Neuronal stem cell (in vitro differentiated cells): ENCODE results near the gene KLHDC9.

Experiments
- DNase-seq: peaks from one replicate; pipeline ENCODE4 v3.0.0-alpha.2; 2013; ENCODE audit warnings: low spot score
- H2AFZ ChIP-seq: one replicate; pipeline ENCODE4 v1.6.1; 2013; ENCODE audit warnings: mild to moderate bottlenecking, low read length, inconsistent platforms
- H2AK5ac ChIP-seq: 2 replicates; pipeline ENCODE4 v1.6.1; 2013; ENCODE audit warnings: low read depth, mild to moderate bottlenecking, inconsistent platforms, low read length, moderate library complexity, mixed read lengths
- H2BK120ac ChIP-seq: 2 replicates; pipeline ENCODE4 v1.6.1; 2013; ENCODE audit warnings: low read depth, mild to moderate bottlenecking, inconsistent platforms, low read length, moderate library complexity, mixed read lengths
- H2BK12ac ChIP-seq: one replicate; pipeline ENCODE4 v1.6.1; 2013; ENCODE audit warnings: low read length, inconsistent platforms
- H2BK15ac ChIP-seq: 2 replicates; pipeline ENCODE4 v1.6.1; 2013; ENCODE audit warnings: mild to moderate bottlenecking, low read length, inconsistent platforms, mixed read lengths
- H2BK5ac ChIP-seq: one replicate; pipeline ENCODE4 v1.6.1; 2013; ENCODE audit warnings: inconsistent platforms, mild to moderate bottlenecking, low read length, moderate library complexity
- H3K14ac ChIP-seq: one replicate; pipeline ENCODE4 v1.6.1; 2013; ENCODE audit warnings: low read length, inconsistent platforms
- H3K18ac ChIP-seq: 2 replicates; pipeline ENCODE4 v1.6.1; 2013; ENCODE audit warnings: low read length, inconsistent platforms
- H3K23ac ChIP-seq: 2 replicates; pipeline ENCODE4 v1.6.1; 2013; ENCODE audit warnings: low read depth, mild to moderate bottlenecking, mixed read lengths, low read length, inconsistent platforms; ENCODE audit not compliant: poor library complexity
- H3K27ac ChIP-seq: replicated peaks from 3 replicates; pipeline ENCODE4 v1.5.1; 2013; ENCODE audit warnings: low read length, inconsistent platforms
- H3K27me3 ChIP-seq, 3 experiments: 2 replicates each; pipeline ENCODE4 v1.6.1; 2013; ENCODE audit warnings: low read length in 3 of 3, mild to moderate bottlenecking in 2 of 3, inconsistent platforms in 1 of 3, low read depth in 1 of 3, mixed read lengths in 1 of 3, moderate library complexity in 1 of 3; ENCODE audit not compliant: control insufficient read depth in 3 of 3, insufficient read depth in 3 of 3
- H3K36me3 ChIP-seq, 2 donors: replicated peaks in 1 of 2; 2 replicates each; pipeline ENCODE4 v1.6.1; 2013; ENCODE audit warnings: low read length in 2 of 2; ENCODE audit not compliant: control insufficient read depth in 2 of 2, insufficient read depth in 2 of 2
- H3K4ac ChIP-seq: 2 replicates; pipeline ENCODE4 v1.6.1; 2013; ENCODE audit warnings: inconsistent platforms, mild to moderate bottlenecking, low read length, moderate library complexity
- H3K4me1 ChIP-seq, 2 donors: 1 replicate in 1 of 2; 2 replicates in 1 of 2; pipeline ENCODE4 v1.6.1; 2013; ENCODE audit warnings: low read length in 2 of 2, low read depth in 1 of 2; ENCODE audit not compliant: control insufficient read depth in 2 of 2, insufficient read depth in 1 of 2
- H3K4me2 ChIP-seq: one replicate; pipeline ENCODE4 v1.6.1; 2013; ENCODE audit warnings: mild to moderate bottlenecking, low read length, inconsistent platforms; ENCODE audit not compliant: insufficient read depth, poor library complexity, severe bottlenecking
- H3K4me3 ChIP-seq, 2 donors: 2 replicates each; pipeline ENCODE4 v1.5.1; 2013; ENCODE audit warnings: low read length in 2 of 2, mild to moderate bottlenecking in 2 of 2, inconsistent platforms in 1 of 2, moderate library complexity in 1 of 2
- H3K79me1 ChIP-seq: one replicate; pipeline ENCODE4 v1.6.1; 2013; ENCODE audit warnings: low read depth, mild to moderate bottlenecking, inconsistent platforms, low read length, moderate library complexity
- H3K9ac ChIP-seq: one replicate; pipeline ENCODE4 v1.6.1; 2013; ENCODE audit warnings: mild to moderate bottlenecking, low read depth, low read length, inconsistent platforms; ENCODE audit not compliant: poor library complexity
- H3K9me3 ChIP-seq, 2 donors: replicated peaks in 1 of 2; 2 replicates each; pipeline versions ENCODE3 to v1.6.1; 2013; ENCODE audit warnings: low read length in 2 of 2, mild to moderate bottlenecking in 2 of 2, inconsistent platforms in 1 of 2, low read depth in 1 of 2, mixed read lengths in 1 of 2, moderate library complexity in 1 of 2; ENCODE audit not compliant: control insufficient read depth in 2 of 2, insufficient read depth in 1 of 2
- H4K8ac ChIP-seq: one replicate; pipeline ENCODE4 v1.6.1; 2013; ENCODE audit warnings: low read depth, mild to moderate bottlenecking, inconsistent platforms, low read length, moderate library complexity
- H4K91ac ChIP-seq: one replicate; pipeline ENCODE4 v1.6.1; 2013; ENCODE audit warnings: low read length, low read depth, mild to moderate bottlenecking, inconsistent platforms; ENCODE audit not compliant: poor library complexity
- WGBS, 2 donors: extraction: QIAGEN DNeasy Blood & Tissue Kit; methylation state at CpG; one replicate each; pipeline ENCODE4 v1.1.7; 2013; ENCODE audit warnings: missing lambda C conversion rate in 2 of 2, mixed read lengths in 1 of 2; ENCODE audit not compliant: insufficient read length in 2 of 2, insufficient replicate concordance in 1 of 2; ENCODE audit errors: extremely low coverage in 2 of 2; 5-methylcytosine and 5-hydroxymethylcytosine counted together

Gene KLHDC9

GRCh38 chr1:161100556-161100955, 2.4 kb downstream of the KLHDC9 start:
- no peak overlapping the region for H2BK12ac ChIP-seq
- H3K4me1 ChIP-seq: peaks cover 2 to 8% of the 10 kb centered on the region in 2 donors
- H3K9ac ChIP-seq: no peak overlapping the region
- H3K14ac ChIP-seq: no peak overlapping the region
- no peak overlapping the region for H2BK5ac ChIP-seq
- peaks cover 18 to 39% of the 10 kb centered on the region in 2 donors for H3K36me3 ChIP-seq
- H3K18ac ChIP-seq: no peak overlapping the region
- H2BK15ac ChIP-seq: no peak overlapping the region
- no peaks in the 10 kb centered on the region for H3K9me3 ChIP-seq
- no CpG with 5 or more reads among the region's 2 CpGs for WGBS, 2 donors
- peaks cover 0 to 6% (median 0%) of the 10 kb centered on the region in 3 experiments for H3K27me3 ChIP-seq
- no peak overlapping the region for H4K8ac ChIP-seq
- H2BK120ac ChIP-seq: no peak overlapping the region
- peaks cover 3% of the 10 kb centered on the region for H3K79me1 ChIP-seq
- H4K91ac ChIP-seq: no peak overlapping the region
- H2AFZ ChIP-seq: no peak overlapping the region
- H2AK5ac ChIP-seq: no peak overlapping the region
- H3K27ac ChIP-seq: no peak overlapping the region
- no peak overlapping the region for H3K4me2 ChIP-seq
- no peak overlapping the region for H3K4me3 ChIP-seq
- no peak overlapping the region for H3K4ac ChIP-seq
- H3K23ac ChIP-seq: no peak overlapping the region
- no peak for DNase-seq

GRCh38 chr1:161106431-161106830, 8.3 kb downstream of the KLHDC9 start:
- H3K27ac ChIP-seq: no peak overlapping the region
- H2BK5ac ChIP-seq: no peak overlapping the region
- H4K8ac ChIP-seq: no peak overlapping the region
- no peaks in the 10 kb centered on the region for H3K27me3 ChIP-seq
- no peak overlapping the region for H2BK120ac ChIP-seq
- H4K91ac ChIP-seq: no peak overlapping the region
- H2BK12ac ChIP-seq: no peak overlapping the region
- no peak overlapping the region for H2AK5ac ChIP-seq
- H3K36me3 ChIP-seq: peaks cover 10 to 32% of the 10 kb centered on the region in 2 donors
- H3K9me3 ChIP-seq: no peaks in the 10 kb centered on the region
- H3K4me1 ChIP-seq: no peaks in the 10 kb centered on the region
- peaks cover 8% of the 10 kb centered on the region for H3K79me1 ChIP-seq
- H3K4me3 ChIP-seq: no peak overlapping the region
- no peak overlapping the region for H3K23ac ChIP-seq
- no peak overlapping the region for H3K18ac ChIP-seq
- no peak overlapping the region for H3K4ac ChIP-seq
- no peak overlapping the region for H3K14ac ChIP-seq
- no peak overlapping the region for H2BK15ac ChIP-seq
- no peak overlapping the region for H2AFZ ChIP-seq
- no peak overlapping the region for H3K4me2 ChIP-seq
- H3K9ac ChIP-seq: no peak overlapping the region
- DNase-seq: no peak
- WGBS, 2 donors: no CpG with 5 or more reads among the region's 1 CpG

- Histone ChIP-seq H3K9me3 (no peaks in the 10 kb centered on the region), H3K14ac (no peak overlapping the region), H3K4me3 (no peak overlapping the region), H4K91ac (no peak overlapping the region), H2BK5ac (no peak overlapping the region), H4K8ac (no peak overlapping the region), H2BK120ac (no peak overlapping the region), H3K36me3 (peaks cover 3 to 40% of the 10 kb centered on the region in 2 donors), H3K4me1 (no peaks in the 10 kb centered on the region), H3K9ac (no peak overlapping the region), H3K4me2 (no peak overlapping the region), H3K23ac (no peak overlapping the region), H3K79me1 (peaks cover 5% of the 10 kb centered on the region), H2AFZ (no peak overlapping the region), H3K27me3 (no peaks in the 10 kb centered on the region), H2BK15ac (no peak overlapping the region), H3K27ac (no peak overlapping the region), H3K18ac (no peak overlapping the region), H2AK5ac (no peak overlapping the region), H2BK12ac (no peak overlapping the region), H3K4ac (no peak overlapping the region)
- no peak for DNase-seq
- no CpG with 5 or more reads among the region's 3 CpGs for WGBS, 2 donors
Observed at GRCh38 chr1:161111117-161111516, 13.0 kb downstream of the KLHDC9 start.

- H3K9me3 ChIP-seq: no peaks in the 10 kb centered on the region
- no peaks in the 10 kb centered on the region for H3K27me3 ChIP-seq
- no peak for DNase-seq
- no CpG with 5 or more reads among the region's 2 CpGs for WGBS, 2 donors
- no peak overlapping the region for H3K27ac ChIP-seq
- no peak overlapping the region for H2AFZ ChIP-seq
- H3K4ac ChIP-seq: no peak overlapping the region
- H3K23ac ChIP-seq: no peak overlapping the region
- no peak overlapping the region for H3K18ac ChIP-seq
- no peak overlapping the region for H2BK5ac ChIP-seq
- H2AK5ac ChIP-seq: no peak overlapping the region
- H3K36me3 ChIP-seq: peaks cover 3 to 43% of the 10 kb centered on the region in 2 donors
- no peaks in the 10 kb centered on the region for H3K4me1 ChIP-seq
- H3K4me2 ChIP-seq: no peak overlapping the region
- no peak overlapping the region for H4K8ac ChIP-seq
- peaks cover 5% of the 10 kb centered on the region for H3K79me1 ChIP-seq
- no peak overlapping the region for H2BK15ac ChIP-seq
- H3K9ac ChIP-seq: no peak overlapping the region
- H3K4me3 ChIP-seq: no peak overlapping the region
- H2BK120ac ChIP-seq: no peak overlapping the region
- no peak overlapping the region for H3K14ac ChIP-seq
- no peak overlapping the region for H4K91ac ChIP-seq
- H2BK12ac ChIP-seq: no peak overlapping the region
Observed at GRCh38 chr1:161111527-161111926, 13.4 kb downstream of the KLHDC9 start.
